UCSD-AML1 (cell line): ENCODE measurements around the gene TEAD4.
A peak's percentile ranks its signal among the peaks of the same experiment; 100 is the strongest.

ENCODE experiments used
- DNase-seq: peaks from one replicate; lab custom pipeline; 2025; ENCODE audit not compliant: unreplicated experiment; lab: John Stamatoyannopoulos, UW

Gene TEAD4

GRCh38 chr12:3077572-3078081 is 118.4 kb downstream of the TEAD4 start:
- no peak for DNase-seq

- no peak for DNase-seq
Observed at GRCh38 chr12:3078086-3078820, 119.1 kb downstream of the TEAD4 start.

- no peak for DNase-seq
Observed at GRCh38 chr12:3081091-3081490, 121.9 kb downstream of the TEAD4 start.

- DNase-seq, result no peak
Observed at GRCh38 chr12:3081886-3082285, 122.7 kb downstream of the TEAD4 start.

- DNase-seq, result no peak
Observed at GRCh38 chr12:3083241-3083920, 124.2 kb downstream of the TEAD4 start.

- peak; percentile 34 for DNase-seq
Observed at GRCh38 chr12:3083921-3084347, 124.7 kb downstream of the TEAD4 start.

- DNase-seq, result no peak
Observed at GRCh38 chr12:3084742-3085141, 125.5 kb downstream of the TEAD4 start.

- no peak for DNase-seq
Observed at GRCh38 chr12:3085341-3086139, 126.3 kb downstream of the TEAD4 start.

GRCh38 chr12:3086211-3086610 is 127.0 kb downstream of the TEAD4 start:
- DNase-seq, result no peak

- no peak for DNase-seq
Observed at GRCh38 chr12:3086729-3087323, 127.6 kb downstream of the TEAD4 start.

GRCh38 chr12:3087758-3088650 is 128.8 kb downstream of the TEAD4 start:
- DNase-seq, result no peak

GRCh38 chr12:3089588-3089987 is 130.4 kb downstream of the TEAD4 start:
- no peak for DNase-seq
